Right atrium auricular region (tissue), 2 donors: ENCODE results near the gene SYPL2. TPM values are rescaled to one million over a fixed set of nuclear protein-coding genes. Genes with fewer than 3 reads are reported as not detected.
A peak's percentile ranks its signal among the peaks of the same experiment; 100 is the strongest.

Experiments
- DNase-seq: peaks from one replicate; pipeline ENCODE4 v3.0.0-alpha.2; 2019; ENCODE audit warnings: low spot score
- H3K27ac ChIP-seq, 2 donors: fragments of 200-600 bp; sonication (generic); 1 replicate in 1 of 2; 2 replicates in 1 of 2; pipeline ENCODE4 v1.5.1; 2016 to 2019
- H3K27me3 ChIP-seq, 2 donors: fragments of 200-600 bp; sonication (generic); one replicate each; pipeline versions ENCODE4 v1.5.1 to v1.6.0; 2017 to 2019
- H3K36me3 ChIP-seq: fragments of 200-600 bp; sonication (generic); one replicate; pipeline ENCODE4 v1.5.1; 2016
- H3K4me1 ChIP-seq, 2 donors: fragments of 200-600 bp; sonication (generic); one replicate each; pipeline versions ENCODE4 v1.5.1 to v1.6.0; 2017 to 2019
- H3K4me3 ChIP-seq, 2 donors: fragments of 200-600 bp; sonication (generic); 1 replicate in 1 of 2; 2 replicates in 1 of 2; pipeline ENCODE4 v1.5.1; 2017 to 2019; ENCODE audit warnings: mild to moderate bottlenecking in 1 of 2, moderate library complexity in 1 of 2
- H3K9me3 ChIP-seq, 2 donors: fragments of 200-600 bp; sonication (generic); one replicate each; pipeline ENCODE4 v1.5.1; 2019
- CTCF ChIP-seq, 2 donors: fragments of 200-600 bp; sonication (generic); IDR thresholded peaks; one replicate each; pipeline ENCODE4 v1.5.1; 2019; ENCODE audit warnings: antibody characterized with exemption in 2 of 2
- total RNA-seq, 2 donors: library from RNA; depleted of rRNA; stranded (reverse); fragments of >200 nt; gene quantifications; one replicate each; pipeline ENCODE4 v1.1.0, GENCODE V29; 2016

SYPL2 gene
- total RNA-seq, 2 donors from 2014 or later = 4.7 to 9.6 TPM

GRCh38 chr1:109490029-109490933 is 23.9 kb downstream of the SYPL2 start:
- peaks cover 5% of the 10 kb centered on the region for H3K36me3 ChIP-seq
- no peak overlapping the region for H3K4me3 ChIP-seq
- DNase-seq = peak; percentile 81
- TF ChIP-seq CTCF (IDR thresholded peaks at IDR 0.05) = peak; percentile 80 to 86
- no peaks in the 10 kb centered on the region for H3K9me3 ChIP-seq
- H3K27me3 ChIP-seq = no peaks in the 10 kb centered on the region
- H3K4me1 ChIP-seq = peaks cover 0 to 19% of the 10 kb centered on the region in 2 donors
- no peak overlapping the region for H3K27ac ChIP-seq

- Histone ChIP-seq H3K27ac (no peak overlapping the region), H3K9me3 (no peaks in the 10 kb centered on the region), H3K36me3 (peaks cover 7% of the 10 kb centered on the region), H3K4me3 (no peak overlapping the region), H3K27me3 (no peaks in the 10 kb centered on the region), H3K4me1 (peaks cover 0 to 19% of the 10 kb centered on the region in 2 donors)
- no peak for DNase-seq
- peak in 1 of 2 donors; percentile 3 for TF ChIP-seq CTCF (IDR thresholded peaks at IDR 0.05)
Measured at GRCh38 chr1:109490934-109491302, 24.6 kb downstream of the SYPL2 start.

GRCh38 chr1:109491372-109491771 is 25.0 kb downstream of the SYPL2 start:
- Histone ChIP-seq H3K4me1 (peaks cover 0 to 19% of the 10 kb centered on the region in 2 donors), H3K4me3 (no peak overlapping the region), H3K9me3 (no peaks in the 10 kb centered on the region), H3K27ac (no peak overlapping the region), H3K36me3 (peaks cover 12% of the 10 kb centered on the region), H3K27me3 (no peaks in the 10 kb centered on the region)
- no peak for DNase-seq
- no peak for TF ChIP-seq CTCF (IDR thresholded peaks at IDR 0.05)

- Histone ChIP-seq H3K27me3 (no peaks in the 10 kb centered on the region), H3K27ac (no peak overlapping the region), H3K9me3 (no peaks in the 10 kb centered on the region), H3K4me3 (no peak overlapping the region), H3K36me3 (peaks cover 13% of the 10 kb centered on the region), H3K4me1 (peaks cover 0 to 19% of the 10 kb centered on the region in 2 donors)
- no peak for DNase-seq
- no peak for TF ChIP-seq CTCF (IDR thresholded peaks at IDR 0.05)
Measured at GRCh38 chr1:109492779-109493178, 26.4 kb downstream of the SYPL2 start.

- Histone ChIP-seq H3K27me3 (no peaks in the 10 kb centered on the region), H3K4me3 (no peak overlapping the region), H3K9me3 (no peaks in the 10 kb centered on the region), H3K36me3 (peaks cover 16% of the 10 kb centered on the region), H3K27ac (peak overlapping the region in 1 of 2 donors; percentile 69), H3K4me1 (peaks cover 0 to 24% of the 10 kb centered on the region in 2 donors)
- no peak for TF ChIP-seq CTCF (IDR thresholded peaks at IDR 0.05)
- DNase-seq = no peak
Measured at GRCh38 chr1:109493227-109493626, 26.9 kb downstream of the SYPL2 start.
